GM12873 (cell line): Measurements from ENCODE around the gene CACNA1A.

Experiments
- CTCF ChIP-seq: IDR thresholded peaks from 2 replicates; pipeline ENCODE4 v1.5.1; 2012; ENCODE audit warnings: low read depth, mild to moderate bottlenecking, moderate library complexity, low read length, control low read depth; ENCODE audit not compliant: insufficient read depth; ENCODE audit errors: missing control alignments

The CACNA1A gene

DNA sequence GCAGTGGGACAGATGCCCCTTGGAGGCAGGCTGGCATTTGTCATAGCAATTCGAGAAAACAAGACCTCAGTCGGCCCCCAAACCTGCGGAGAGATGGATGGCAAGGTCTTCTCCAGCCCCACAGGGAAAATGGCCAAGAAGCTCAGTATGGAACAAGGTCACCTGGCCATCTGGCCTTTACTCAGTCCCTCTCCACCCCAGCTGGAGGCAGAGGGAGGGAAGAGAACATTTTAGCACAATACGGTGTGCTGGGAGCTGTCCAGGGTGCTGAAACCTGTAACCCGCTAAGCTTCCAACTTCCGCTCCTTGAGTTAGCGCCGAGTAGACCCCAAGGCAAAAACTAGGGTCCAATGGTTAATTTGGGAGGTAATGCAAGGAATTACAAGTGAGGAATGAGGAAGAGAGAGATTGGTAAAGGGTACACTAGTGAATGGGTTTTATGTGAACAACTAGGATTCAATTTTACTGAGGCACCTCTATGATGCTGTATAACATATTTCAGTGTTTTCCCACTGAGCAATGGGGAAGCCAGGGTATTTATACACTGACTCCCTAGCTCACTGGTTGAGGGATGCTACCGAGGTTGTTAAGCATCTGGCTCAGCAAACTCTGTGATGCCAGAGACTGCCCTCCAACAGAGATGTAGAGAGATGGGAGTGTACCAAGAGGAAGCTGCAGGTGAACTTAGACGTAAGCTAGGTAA lies 64.3 kb downstream of the CACNA1A start:
- TF ChIP-seq CTCF, result no peak

- TF ChIP-seq CTCF, result no peak
These were observed 68.2 kb downstream of the CACNA1A start for GRCh38 chr19:13437919-13438618.

DNA sequence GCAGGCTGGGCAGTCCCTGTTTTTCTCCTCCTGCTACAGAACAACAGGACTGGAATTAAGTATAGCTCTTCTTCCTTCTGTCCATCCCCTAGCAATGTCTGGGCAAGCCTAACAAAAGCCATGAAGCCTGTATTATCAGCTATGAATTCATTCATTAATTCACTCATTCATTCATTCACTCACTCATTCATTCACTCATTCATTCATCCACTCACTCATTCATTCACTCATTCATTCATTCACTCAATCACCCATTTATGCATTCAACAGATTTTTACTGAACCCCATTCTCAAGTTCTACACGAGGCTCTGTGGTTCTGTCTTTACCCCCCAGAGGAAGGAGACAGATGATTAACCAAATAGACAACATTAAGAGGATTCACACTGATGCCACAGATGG lies 69.9 kb downstream of the CACNA1A start:
- TF ChIP-seq CTCF, result no peak

- peak; percentile 92 for TF ChIP-seq CTCF
These were observed 75.3 kb downstream of the CACNA1A start for GRCh38 chr19:13430790-13431582.

DNA sequence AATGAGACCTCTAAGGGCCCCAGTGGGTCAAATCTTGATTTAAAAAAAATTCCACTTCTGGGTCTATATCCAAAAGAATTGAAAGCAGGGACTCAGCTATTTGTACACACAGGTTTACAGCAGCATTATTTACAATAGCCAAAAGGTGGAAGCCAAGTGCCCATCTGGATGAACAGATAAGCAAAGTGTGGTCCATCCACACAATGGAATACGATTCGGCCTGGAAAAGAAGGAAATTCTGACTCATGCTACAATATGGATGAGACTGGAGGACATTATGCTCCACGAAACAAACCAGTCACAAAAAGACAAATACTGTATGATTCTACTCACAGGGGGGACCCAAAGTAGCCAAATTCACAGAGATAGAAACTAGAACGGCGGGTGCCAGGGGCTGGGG lies 76.7 kb downstream of the CACNA1A start:
- no peak for TF ChIP-seq CTCF

GRCh38 chr19:13428352-13428751 lies 77.9 kb downstream of the CACNA1A start:
- peak; percentile 70 for TF ChIP-seq CTCF

GRCh38 chr19:13427273-13428051 lies 78.8 kb downstream of the CACNA1A start:
- TF ChIP-seq CTCF, result no peak
